HCT116 (cell line): ENCODE measurements around the gene CCT5.

Experiments
- ATF3 ChIP-seq: IDR thresholded peaks from 2 replicates; pipeline ENCODE4 v1.6.1; 2012
- EZH2 ChIP-seq: fragments of 200-600 bp; sonication (generic); IDR thresholded peaks from 2 replicates; pipeline ENCODE4 v1.6.1; 2017; ENCODE audit warnings: antibody characterized with exemption, mixed run types
- MAX ChIP-seq: IDR thresholded peaks from 2 replicates; pipeline ENCODE4 v1.6.1; 2012
- POLR2A ChIP-seq: IDR thresholded peaks from 2 replicates; pipeline ENCODE4 v1.7.0; 2011; ENCODE audit warnings: borderline replicate concordance; ENCODE audit not compliant: insufficient read depth, insufficient read length; ENCODE audit errors: extremely low read depth
- POLR2AphosphoS5 ChIP-seq: IDR thresholded peaks from 2 replicates; pipeline ENCODE4 v1.6.1; 2011; ENCODE audit warnings: mild to moderate bottlenecking, low read depth, low read length, moderate library complexity
- RAD21 ChIP-seq: IDR thresholded peaks from 2 replicates; pipeline ENCODE4 v1.6.1; 2012; ENCODE audit warnings: low read depth, mild to moderate bottlenecking
- SIN3A ChIP-seq: IDR thresholded peaks from 2 replicates; pipeline ENCODE4 v1.6.1; 2012; ENCODE audit warnings: low read depth
- TCF7L2 ChIP-seq: IDR thresholded peaks from 2 replicates; pipeline ENCODE4 v1.7.0; 2011; ENCODE audit warnings: borderline replicate concordance, inconsistent platforms; ENCODE audit not compliant: insufficient read depth, insufficient read length; ENCODE audit errors: extremely low read depth
- YY1 ChIP-seq: IDR thresholded peaks from 2 replicates; pipeline ENCODE4 v1.6.1; 2011; ENCODE audit warnings: low read length, low read depth, moderate library complexity, mild to moderate bottlenecking; ENCODE audit not compliant: insufficient replicate concordance; ENCODE audit errors: extremely low read depth
- ZFX ChIP-seq: fragments of 450-650 bp; IDR thresholded peaks from 2 replicates; pipeline ENCODE4 v1.6.1; 2017
- TF ChIP-seq, protein P1 (sequence below): IDR thresholded peaks from 2 replicates; pipeline ENCODE4 v1.6.1; 2011; ENCODE audit warnings: mild to moderate bottlenecking, low read length, moderate library complexity; ENCODE audit not compliant: insufficient replicate concordance; ENCODE audit errors: extremely low read depth
- TF ChIP-seq, protein P2 (sequence below), 3 experiments: fragments of 200-600 bp in 1 of 3; sonication (generic) in 1 of 3; IDR thresholded peaks in 2 of 3; conservative IDR thresholded peaks in 1 of 3; 2 replicates each; pipeline ENCODE4 v1.5.1; 2012 to 2017; ENCODE audit warnings: low read depth in 2 of 3, low read length in 2 of 3, antibody characterized with exemption in 1 of 3, borderline replicate concordance in 1 of 3, control low read depth in 1 of 3, mild to moderate bottlenecking in 1 of 3, mixed read lengths in 1 of 3, mixed run types in 1 of 3, moderate library complexity in 1 of 3; ENCODE audit not compliant: insufficient read depth in 1 of 3
- TF ChIP-seq, protein P3 (sequence below): IDR thresholded peaks from 2 replicates; pipeline ENCODE4 v1.6.1; 2012; ENCODE audit warnings: low read depth

DNA sequence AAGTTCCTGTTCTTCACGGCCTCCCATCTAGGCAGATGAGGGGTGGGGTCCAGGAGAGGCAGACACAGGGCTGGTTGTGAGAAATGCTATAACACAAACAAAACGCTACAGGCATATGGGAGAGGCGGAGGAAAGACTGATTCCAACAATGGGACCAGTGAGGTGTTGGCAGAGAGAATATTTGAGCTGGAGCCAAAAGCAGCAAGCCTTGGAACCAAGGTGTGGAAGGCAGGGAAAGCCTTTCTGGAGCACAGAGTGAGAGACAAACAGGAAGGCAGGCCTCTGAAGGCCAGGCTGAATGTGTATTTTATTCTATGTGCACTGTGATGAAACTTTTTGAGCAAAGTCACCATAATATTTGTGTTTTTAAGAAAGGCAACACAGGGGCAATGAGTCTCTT, 3.3 kb upstream of the CCT5 start:
- TF ChIP-seq POLR2AphosphoS5 (no peak), ZFX (no peak), MAX (no peak), POLR2A (no peak), EZH2 (no peak), SIN3A (no peak), TCF7L2 (no peak), RAD21 (no peak), ATF3 (no peak), YY1 (no peak)
- TF ChIP-seq, protein P1, sequence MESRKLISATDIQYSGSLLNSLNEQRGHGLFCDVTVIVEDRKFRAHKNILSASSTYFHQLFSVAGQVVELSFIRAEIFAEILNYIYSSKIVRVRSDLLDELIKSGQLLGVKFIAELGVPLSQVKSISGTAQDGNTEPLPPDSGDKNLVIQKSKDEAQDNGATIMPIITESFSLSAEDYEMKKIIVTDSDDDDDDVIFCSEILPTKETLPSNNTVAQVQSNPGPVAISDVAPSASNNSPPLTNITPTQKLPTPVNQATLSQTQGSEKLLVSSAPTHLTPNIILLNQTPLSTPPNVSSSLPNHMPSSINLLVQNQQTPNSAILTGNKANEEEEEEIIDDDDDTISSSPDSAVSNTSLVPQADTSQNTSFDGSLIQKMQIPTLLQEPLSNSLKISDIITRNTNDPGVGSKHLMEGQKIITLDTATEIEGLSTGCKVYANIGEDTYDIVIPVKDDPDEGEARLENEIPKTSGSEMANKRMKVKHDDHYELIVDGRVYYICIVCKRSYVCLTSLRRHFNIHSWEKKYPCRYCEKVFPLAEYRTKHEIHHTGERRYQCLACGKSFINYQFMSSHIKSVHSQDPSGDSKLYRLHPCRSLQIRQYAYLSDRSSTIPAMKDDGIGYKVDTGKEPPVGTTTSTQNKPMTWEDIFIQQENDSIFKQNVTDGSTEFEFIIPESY = no peak
- TF ChIP-seq, protein P2, sequence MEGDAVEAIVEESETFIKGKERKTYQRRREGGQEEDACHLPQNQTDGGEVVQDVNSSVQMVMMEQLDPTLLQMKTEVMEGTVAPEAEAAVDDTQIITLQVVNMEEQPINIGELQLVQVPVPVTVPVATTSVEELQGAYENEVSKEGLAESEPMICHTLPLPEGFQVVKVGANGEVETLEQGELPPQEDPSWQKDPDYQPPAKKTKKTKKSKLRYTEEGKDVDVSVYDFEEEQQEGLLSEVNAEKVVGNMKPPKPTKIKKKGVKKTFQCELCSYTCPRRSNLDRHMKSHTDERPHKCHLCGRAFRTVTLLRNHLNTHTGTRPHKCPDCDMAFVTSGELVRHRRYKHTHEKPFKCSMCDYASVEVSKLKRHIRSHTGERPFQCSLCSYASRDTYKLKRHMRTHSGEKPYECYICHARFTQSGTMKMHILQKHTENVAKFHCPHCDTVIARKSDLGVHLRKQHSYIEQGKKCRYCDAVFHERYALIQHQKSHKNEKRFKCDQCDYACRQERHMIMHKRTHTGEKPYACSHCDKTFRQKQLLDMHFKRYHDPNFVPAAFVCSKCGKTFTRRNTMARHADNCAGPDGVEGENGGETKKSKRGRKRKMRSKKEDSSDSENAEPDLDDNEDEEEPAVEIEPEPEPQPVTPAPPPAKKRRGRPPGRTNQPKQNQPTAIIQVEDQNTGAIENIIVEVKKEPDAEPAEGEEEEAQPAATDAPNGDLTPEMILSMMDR (IDR thresholded peaks at IDR 0.05 in 2 of 3, conservative IDR thresholded peaks at IDR 0.05 in 1 of 3; ENCODE audit: borderline replicate concordance in 1 of 3, insufficient read depth in 1 of 3, low read depth in 2 of 3, low read length in 2 of 3) = no peak
- TF ChIP-seq, protein P3, sequence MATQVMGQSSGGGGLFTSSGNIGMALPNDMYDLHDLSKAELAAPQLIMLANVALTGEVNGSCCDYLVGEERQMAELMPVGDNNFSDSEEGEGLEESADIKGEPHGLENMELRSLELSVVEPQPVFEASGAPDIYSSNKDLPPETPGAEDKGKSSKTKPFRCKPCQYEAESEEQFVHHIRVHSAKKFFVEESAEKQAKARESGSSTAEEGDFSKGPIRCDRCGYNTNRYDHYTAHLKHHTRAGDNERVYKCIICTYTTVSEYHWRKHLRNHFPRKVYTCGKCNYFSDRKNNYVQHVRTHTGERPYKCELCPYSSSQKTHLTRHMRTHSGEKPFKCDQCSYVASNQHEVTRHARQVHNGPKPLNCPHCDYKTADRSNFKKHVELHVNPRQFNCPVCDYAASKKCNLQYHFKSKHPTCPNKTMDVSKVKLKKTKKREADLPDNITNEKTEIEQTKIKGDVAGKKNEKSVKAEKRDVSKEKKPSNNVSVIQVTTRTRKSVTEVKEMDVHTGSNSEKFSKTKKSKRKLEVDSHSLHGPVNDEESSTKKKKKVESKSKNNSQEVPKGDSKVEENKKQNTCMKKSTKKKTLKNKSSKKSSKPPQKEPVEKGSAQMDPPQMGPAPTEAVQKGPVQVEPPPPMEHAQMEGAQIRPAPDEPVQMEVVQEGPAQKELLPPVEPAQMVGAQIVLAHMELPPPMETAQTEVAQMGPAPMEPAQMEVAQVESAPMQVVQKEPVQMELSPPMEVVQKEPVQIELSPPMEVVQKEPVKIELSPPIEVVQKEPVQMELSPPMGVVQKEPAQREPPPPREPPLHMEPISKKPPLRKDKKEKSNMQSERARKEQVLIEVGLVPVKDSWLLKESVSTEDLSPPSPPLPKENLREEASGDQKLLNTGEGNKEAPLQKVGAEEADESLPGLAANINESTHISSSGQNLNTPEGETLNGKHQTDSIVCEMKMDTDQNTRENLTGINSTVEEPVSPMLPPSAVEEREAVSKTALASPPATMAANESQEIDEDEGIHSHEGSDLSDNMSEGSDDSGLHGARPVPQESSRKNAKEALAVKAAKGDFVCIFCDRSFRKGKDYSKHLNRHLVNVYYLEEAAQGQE = no peak
